Stimulated activated CD4-positive, alpha-beta T cell treated with anti-CD3 and anti-CD28 coated beads, Interleukin-4, amount 100 ng/mL, for 24 hours (primary cell): ENCODE results near the gene MUC6.
"Not testable (repeated sequence)": the region's sequence is repeated elsewhere in the genome, so short reads cannot be mapped to it uniquely, and the experiment has no call there.

Source experiments
- DNase-seq: peaks from one replicate; pipeline ENCODE4 v3.0.0-alpha.2; 2020

Gene MUC6

GRCh38 chr11:977830-978720 lies 58.4 kb downstream of the MUC6 start:
- no peak for DNase-seq

GRCh38 chr11:976431-977160 lies 59.9 kb downstream of the MUC6 start:
- DNase-seq: no peak

- DNase-seq: no peak
These were observed 60.7 kb downstream of the MUC6 start for GRCh38 chr11:975827-976226.

- not testable (repeated sequence) for DNase-seq
These were observed 61.1 kb downstream of the MUC6 start for GRCh38 chr11:975376-975775.

- no peak for DNase-seq
These were observed 63.3 kb downstream of the MUC6 start for GRCh38 chr11:973237-973636.

- DNase-seq: no peak
These were observed 63.9 kb downstream of the MUC6 start for GRCh38 chr11:972523-973211.

GRCh38 chr11:971731-972365 lies 64.7 kb downstream of the MUC6 start:
- DNase-seq: no peak

- DNase-seq: no peak
These were observed 65.3 kb downstream of the MUC6 start for GRCh38 chr11:971092-971690.

GRCh38 chr11:970319-970871 lies 66.1 kb downstream of the MUC6 start:
- DNase-seq: no peak

GRCh38 chr11:969651-970205 lies 66.8 kb downstream of the MUC6 start:
- DNase-seq: no peak

- no peak for DNase-seq
These were observed 67.7 kb downstream of the MUC6 start for GRCh38 chr11:968822-969221.

- DNase-seq: no peak
These were observed 68.3 kb downstream of the MUC6 start for GRCh38 chr11:967995-968751.

- DNase-seq: no peak
These were observed 71.2 kb downstream of the MUC6 start for GRCh38 chr11:965206-965775.

- no peak for DNase-seq
These were observed 72.7 kb downstream of the MUC6 start for GRCh38 chr11:963852-964251.
